WTC11 (cell line): ENCODE results near the gene ZNF438.

Experiments used
- AR ChIP-seq: fragments of 250-450 bp; sonication (Bioruptor Pico); IDR thresholded peaks from 2 replicates; pipeline ENCODE4 v1.9.0; 2021; ENCODE audit warnings: mild to moderate bottlenecking
- ATF1 ChIP-seq: sonication (generic); formaldehyde crosslinking; IDR thresholded peaks from 2 replicates; pipeline ENCODE4 v1.8.1; 2023; ENCODE audit warnings: mild to moderate bottlenecking, moderate library complexity, missing genetic modification reagents
- ATF2 ChIP-seq: sonication (generic); formaldehyde crosslinking; IDR thresholded peaks from 2 replicates; pipeline ENCODE4 v1.8.1; 2022; ENCODE audit warnings: low read depth, missing genetic modification reagents, borderline replicate concordance
- CTCF ChIP-seq: fragments of 200-600 bp; IDR thresholded peaks from 2 replicates; pipeline ENCODE4 v1.8.0; 2022; ENCODE audit warnings: antibody characterized with exemption
- ELF4 ChIP-seq: sonication (generic); formaldehyde crosslinking; IDR thresholded peaks from 2 replicates; pipeline ENCODE4 v1.8.1; 2022; ENCODE audit warnings: low read depth, mild to moderate bottlenecking, moderate library complexity, missing genetic modification reagents
- IRF1 ChIP-seq: sonication (generic); formaldehyde crosslinking; IDR thresholded peaks from 2 replicates; pipeline ENCODE4 v1.8.0; 2023; ENCODE audit warnings: missing genetic modification reagents
- KAT7 ChIP-seq: sonication (generic); formaldehyde crosslinking; IDR thresholded peaks from 2 replicates; pipeline ENCODE4 v1.8.1; 2023; ENCODE audit warnings: missing genetic modification reagents, mild to moderate bottlenecking, borderline replicate concordance
- SP1 ChIP-seq: sonication (generic); formaldehyde crosslinking; conservative IDR thresholded peaks from 2 replicates; pipeline ENCODE4 v1.8.1; 2022; ENCODE audit warnings: missing genetic modification reagents
- ZNF512 ChIP-seq: sonication (generic); formaldehyde crosslinking; IDR thresholded peaks from 2 replicates; pipeline ENCODE4 v1.8.1; 2022; ENCODE audit warnings: missing genetic modification reagents, borderline replicate concordance

GRCh38 chr10:30990971-30991646, 40.6 kb downstream of the ZNF438 start:
- TF ChIP-seq ATF2 (CRISPR knock-in tag), result no peak
- no peak for TF ChIP-seq SP1 (CRISPR knock-in tag)
- no peak for TF ChIP-seq CTCF
- no peak for TF ChIP-seq AR
- no peak for TF ChIP-seq ATF1 (CRISPR knock-in tag)
- TF ChIP-seq IRF1 (CRISPR knock-in tag), result no peak
- TF ChIP-seq ELF4 (CRISPR knock-in tag), result no peak
- no peak for TF ChIP-seq ZNF512
- no peak for TF ChIP-seq KAT7
